PFSK-1 (cell line): ENCODE results near the gene ZNF611. TPM values are rescaled to one million over a fixed set of nuclear protein-coding genes. Genes with fewer than 3 reads are reported as not detected.
A peak's percentile ranks its signal among the peaks of the same experiment; 100 is the strongest.

Source experiments
- FOXP2 ChIP-seq: optimal IDR thresholded peaks from 2 replicates; pipeline ENCODE3; 2011; ENCODE audit warnings: borderline replicate concordance, control low read depth, inconsistent platforms; ENCODE audit not compliant: insufficient read depth; ENCODE audit errors: extremely low read length, extremely low read depth
- POLR2AphosphoS5 ChIP-seq: IDR thresholded peaks from 2 replicates; pipeline ENCODE4 v1.6.1; 2012; ENCODE audit warnings: low read depth, mild to moderate bottlenecking, control low read depth, low read length, moderate library complexity
- SIN3A ChIP-seq: IDR thresholded peaks from 2 replicates; pipeline ENCODE4 v1.6.1; 2012; ENCODE audit warnings: mild to moderate bottlenecking, low read length, moderate library complexity, borderline replicate concordance; ENCODE audit not compliant: insufficient read depth
- TAF1 ChIP-seq: IDR thresholded peaks from 2 replicates; pipeline ENCODE4 v1.6.1; 2012; ENCODE audit warnings: low read length, control low read depth, borderline replicate concordance; ENCODE audit not compliant: insufficient read depth
- polyA plus RNA-seq: library from polyadenylated mRNA; unstranded; fragments of >200 nt; gene quantifications from one replicate; pipeline ENCODE4 v1.2.1, GENCODE V29; 2012; ENCODE audit warnings: low read depth, missing spikeins; ENCODE audit not compliant: insufficient read length
- TF ChIP-seq, protein P1 (sequence below), 2 experiments: IDR thresholded peaks; 2 replicates each; pipeline versions ENCODE4 v1.6.1 to v1.8.0; 2011 to 2012; ENCODE audit warnings: low read depth in 2 of 2, low read length in 2 of 2, control low read depth in 1 of 2, inconsistent platforms in 1 of 2, mild to moderate bottlenecking in 1 of 2, moderate library complexity in 1 of 2; ENCODE audit not compliant: insufficient read depth in 1 of 2

Gene ZNF611
- 0.59 TPM for polyA plus RNA-seq

DNA sequence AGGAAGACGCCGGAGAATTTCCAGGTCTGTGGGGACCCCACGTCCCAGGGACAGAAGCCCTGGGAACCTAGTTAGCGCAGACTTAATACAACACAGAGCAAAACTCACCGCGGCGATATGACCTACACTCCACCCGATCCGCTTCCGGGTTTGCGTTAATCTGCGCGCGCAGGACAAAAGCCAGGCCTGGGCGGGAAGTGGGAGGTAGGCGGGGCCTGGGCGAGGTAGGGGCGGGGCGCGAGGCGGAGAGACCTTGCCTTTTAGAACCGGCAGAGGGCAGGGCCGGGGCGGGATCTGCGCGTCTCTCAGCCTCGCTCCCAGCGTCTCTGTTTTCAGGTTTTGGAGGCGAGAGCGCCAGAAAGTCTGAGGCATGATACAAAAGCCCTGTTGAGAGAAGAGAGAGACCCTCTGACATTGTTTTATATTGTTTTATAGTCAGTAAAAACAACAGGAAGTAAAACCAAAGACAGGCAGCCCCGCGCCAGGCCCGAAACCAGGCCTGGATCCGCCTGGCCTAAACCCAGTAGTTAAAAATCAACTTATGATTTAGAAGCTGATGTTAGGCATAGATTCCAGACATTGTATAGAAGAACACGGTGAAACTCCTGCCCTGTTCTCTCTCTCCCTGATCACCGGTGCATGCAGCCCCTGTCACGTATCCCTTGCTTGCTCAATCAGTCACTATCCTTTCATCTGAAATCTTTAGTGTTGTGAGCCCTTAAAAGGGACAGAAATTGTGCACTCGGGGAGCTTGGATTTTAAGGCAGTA, at the start of gene ZNF611:
TSS of gene ZNF611 (minus strand) at position 152 of the 769 bp plus-strand sequence. CDS start 19,150 bp downstream, outside the sequence.
- TF ChIP-seq TAF1: no peak
- TF ChIP-seq SIN3A: peak; percentile 44; the same call in 1 of the 2 replicates
- TF ChIP-seq, protein P1, sequence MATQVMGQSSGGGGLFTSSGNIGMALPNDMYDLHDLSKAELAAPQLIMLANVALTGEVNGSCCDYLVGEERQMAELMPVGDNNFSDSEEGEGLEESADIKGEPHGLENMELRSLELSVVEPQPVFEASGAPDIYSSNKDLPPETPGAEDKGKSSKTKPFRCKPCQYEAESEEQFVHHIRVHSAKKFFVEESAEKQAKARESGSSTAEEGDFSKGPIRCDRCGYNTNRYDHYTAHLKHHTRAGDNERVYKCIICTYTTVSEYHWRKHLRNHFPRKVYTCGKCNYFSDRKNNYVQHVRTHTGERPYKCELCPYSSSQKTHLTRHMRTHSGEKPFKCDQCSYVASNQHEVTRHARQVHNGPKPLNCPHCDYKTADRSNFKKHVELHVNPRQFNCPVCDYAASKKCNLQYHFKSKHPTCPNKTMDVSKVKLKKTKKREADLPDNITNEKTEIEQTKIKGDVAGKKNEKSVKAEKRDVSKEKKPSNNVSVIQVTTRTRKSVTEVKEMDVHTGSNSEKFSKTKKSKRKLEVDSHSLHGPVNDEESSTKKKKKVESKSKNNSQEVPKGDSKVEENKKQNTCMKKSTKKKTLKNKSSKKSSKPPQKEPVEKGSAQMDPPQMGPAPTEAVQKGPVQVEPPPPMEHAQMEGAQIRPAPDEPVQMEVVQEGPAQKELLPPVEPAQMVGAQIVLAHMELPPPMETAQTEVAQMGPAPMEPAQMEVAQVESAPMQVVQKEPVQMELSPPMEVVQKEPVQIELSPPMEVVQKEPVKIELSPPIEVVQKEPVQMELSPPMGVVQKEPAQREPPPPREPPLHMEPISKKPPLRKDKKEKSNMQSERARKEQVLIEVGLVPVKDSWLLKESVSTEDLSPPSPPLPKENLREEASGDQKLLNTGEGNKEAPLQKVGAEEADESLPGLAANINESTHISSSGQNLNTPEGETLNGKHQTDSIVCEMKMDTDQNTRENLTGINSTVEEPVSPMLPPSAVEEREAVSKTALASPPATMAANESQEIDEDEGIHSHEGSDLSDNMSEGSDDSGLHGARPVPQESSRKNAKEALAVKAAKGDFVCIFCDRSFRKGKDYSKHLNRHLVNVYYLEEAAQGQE (IDR thresholded peaks at IDR 0.05; ENCODE audit: insufficient read depth in 1 of 2, low read depth in 2 of 2, low read length in 2 of 2): no peak
- no peak for TF ChIP-seq FOXP2
- TF ChIP-seq POLR2AphosphoS5: peak; percentile 68; the same call in 1 of the 2 replicates

DNA sequence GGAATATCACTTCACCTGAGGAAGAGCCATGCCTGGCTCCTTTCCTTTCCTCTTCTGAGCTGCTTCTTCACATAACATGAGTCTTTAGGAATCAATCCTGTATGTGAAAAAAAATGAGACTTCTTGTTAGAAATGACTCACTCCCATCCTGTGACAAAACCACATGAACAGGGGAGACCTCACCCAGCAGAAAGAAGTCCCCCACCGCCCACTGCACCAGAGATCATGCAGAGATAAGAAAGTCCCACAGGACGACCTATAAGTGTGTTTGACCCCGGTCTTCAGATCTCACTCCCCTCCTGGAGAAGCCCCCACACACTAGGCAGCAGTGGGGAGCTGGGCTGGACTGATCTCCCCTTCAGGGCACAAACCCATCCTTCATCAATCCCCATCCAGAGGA, 44.0 kb upstream of the ZNF611 start:
- TF ChIP-seq, protein P1 (IDR thresholded peaks at IDR 0.05; ENCODE audit: insufficient read depth in 1 of 2, low read depth in 2 of 2, low read length in 2 of 2): no peak
- TF ChIP-seq FOXP2: no peak
- no peak for TF ChIP-seq POLR2AphosphoS5

DNA sequence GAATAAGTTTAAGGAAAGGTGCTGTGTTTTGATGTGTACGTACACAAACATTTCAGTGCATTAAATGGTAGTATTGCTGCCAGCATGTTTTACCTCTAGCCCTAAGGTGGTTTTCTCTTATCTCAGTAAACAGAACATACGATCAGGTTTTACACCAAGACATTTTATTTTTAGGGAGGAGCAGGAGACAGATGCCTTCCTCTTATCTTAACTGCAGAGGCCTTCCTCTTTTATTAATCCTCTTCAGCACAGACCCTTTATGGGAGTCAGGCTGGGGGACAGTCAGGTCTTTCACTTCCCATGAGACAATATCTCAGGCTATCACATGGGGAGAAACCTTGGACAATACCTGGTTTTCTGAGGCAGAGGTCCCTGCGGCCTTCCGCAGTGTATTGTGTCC, 14.9 kb upstream of the ZNF611 start:
- TF ChIP-seq TAF1: no peak
- TF ChIP-seq FOXP2: no peak
- no peak for TF ChIP-seq POLR2AphosphoS5
- TF ChIP-seq SIN3A: no peak
- TF ChIP-seq, protein P1 (IDR thresholded peaks at IDR 0.05; ENCODE audit: insufficient read depth in 1 of 2, low read depth in 2 of 2, low read length in 2 of 2): no peak

DNA sequence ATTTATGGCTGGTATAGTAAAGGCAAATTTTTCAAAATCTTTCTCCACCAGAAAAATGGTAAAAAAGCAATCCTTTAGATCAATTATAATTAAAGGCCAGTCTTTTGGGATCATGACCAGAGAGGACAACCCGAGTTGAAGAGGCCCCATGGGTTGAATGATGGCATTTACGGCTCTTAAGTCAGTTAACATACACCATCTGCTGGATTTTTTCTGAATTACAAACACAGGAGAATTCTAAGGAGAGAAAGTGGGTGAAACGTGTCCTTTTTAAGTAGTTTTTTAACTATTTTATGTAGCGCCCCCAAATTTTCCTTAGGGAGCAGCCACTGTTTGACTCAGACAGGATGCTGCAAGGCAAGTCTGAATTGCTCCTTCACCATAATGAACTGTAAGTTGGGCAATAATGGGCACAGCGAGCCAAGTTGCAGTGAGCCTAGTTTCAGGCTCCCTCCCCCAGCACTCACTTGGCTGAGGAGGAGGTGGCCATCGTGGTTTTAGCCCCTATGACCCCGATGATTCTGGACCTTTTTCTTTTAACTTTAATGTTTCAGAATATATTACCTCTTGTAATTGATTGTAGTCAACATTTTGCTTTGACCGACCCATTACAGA, 13.6 kb upstream of the ZNF611 start:
- TF ChIP-seq FOXP2 (no peak), POLR2AphosphoS5 (no peak), TAF1 (no peak), SIN3A (no peak)
- TF ChIP-seq, protein P1 (IDR thresholded peaks at IDR 0.05; ENCODE audit: insufficient read depth in 1 of 2, low read depth in 2 of 2, low read length in 2 of 2): no peak
